Activated CD8-positive, alpha-beta memory T cell treated with anti-CD3 and anti-CD28 coated beads, Interleukin-2, amount 50 U/mL, for 1 hour (primary cell): ENCODE measurements around the gene CACNA1E.

ENCODE experiments used
- DNase-seq: peaks from one replicate; pipeline ENCODE4 v3.0.0-alpha.2; 2020; ENCODE audit errors: extremely low read depth

CACNA1E gene

DNA sequence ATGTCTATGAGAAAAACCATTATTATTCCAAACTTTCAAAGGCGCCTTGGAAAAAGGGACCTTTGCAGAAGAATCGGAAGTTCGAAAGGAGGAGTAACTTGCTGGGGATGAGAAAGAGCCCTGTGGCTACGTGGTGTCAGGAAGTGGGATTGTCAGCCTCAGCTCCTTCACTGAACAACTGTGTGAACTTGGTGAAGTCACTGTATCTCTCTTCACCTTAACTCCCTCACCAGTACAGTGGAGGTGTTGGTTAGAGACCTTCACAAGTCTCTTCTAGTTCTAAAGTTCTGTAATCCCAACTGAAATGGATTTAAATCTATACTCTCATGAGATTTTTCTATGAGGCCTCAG is 285.6 kb downstream of the CACNA1E start:
- DNase-seq = no peak

DNA sequence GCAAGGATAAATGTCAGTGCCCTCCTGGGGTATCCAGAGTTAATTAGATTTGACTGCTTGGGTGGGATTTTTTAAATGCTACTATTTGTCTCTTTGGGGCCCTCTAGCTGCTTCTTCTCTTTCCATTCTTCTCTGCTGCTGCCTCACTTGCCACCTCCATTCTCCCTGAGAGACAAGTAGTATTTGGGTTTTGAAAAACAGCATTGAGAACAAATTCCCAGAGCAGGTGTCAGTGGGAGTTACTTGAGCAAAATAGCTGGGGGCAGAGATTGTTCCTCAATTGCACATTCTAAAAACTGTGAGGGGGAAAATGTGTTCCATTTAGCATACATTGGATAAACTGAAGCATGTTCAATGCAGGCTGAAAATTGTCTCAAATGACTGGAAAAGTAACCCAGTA is 286.5 kb downstream of the CACNA1E start:
- no peak for DNase-seq

DNA sequence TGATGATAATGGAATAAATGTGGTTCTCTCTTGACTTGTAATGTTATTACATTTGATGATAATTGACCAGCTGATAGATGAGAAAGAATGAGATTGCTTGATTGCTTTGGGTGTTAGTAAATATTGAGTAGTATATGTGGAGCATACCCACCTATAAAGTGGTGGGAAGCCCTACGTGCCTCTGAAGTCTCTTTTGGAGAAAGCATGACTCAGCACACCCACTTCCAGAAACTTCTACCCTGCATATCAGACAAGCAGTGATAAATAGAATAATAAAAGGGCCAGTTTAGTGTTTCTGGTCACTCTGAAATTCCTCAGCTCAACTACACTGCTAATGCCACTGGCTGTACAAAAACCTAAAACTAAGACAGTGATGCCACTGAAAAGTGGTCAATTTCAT is 289.4 kb downstream of the CACNA1E start:
- DNase-seq = no peak

DNA sequence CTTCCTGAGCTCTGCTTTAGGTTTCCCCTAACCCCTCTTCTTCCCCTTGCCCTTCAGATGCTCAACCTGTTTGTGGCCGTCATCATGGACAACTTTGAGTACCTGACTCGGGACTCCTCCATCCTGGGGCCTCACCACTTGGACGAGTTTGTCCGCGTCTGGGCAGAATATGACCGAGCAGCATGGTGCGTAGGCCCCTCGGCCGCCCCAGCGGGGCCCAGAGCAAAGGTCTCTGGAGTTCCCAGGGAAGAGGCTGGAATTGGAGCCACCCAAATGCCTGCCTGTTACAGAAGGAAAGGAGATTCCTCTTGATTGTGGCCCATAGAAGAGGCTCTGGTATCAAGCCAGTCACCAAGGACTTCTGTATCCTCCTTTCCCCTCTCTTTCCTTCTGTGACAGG is 292.7 kb downstream of the CACNA1E start:
- no peak for DNase-seq

DNA sequence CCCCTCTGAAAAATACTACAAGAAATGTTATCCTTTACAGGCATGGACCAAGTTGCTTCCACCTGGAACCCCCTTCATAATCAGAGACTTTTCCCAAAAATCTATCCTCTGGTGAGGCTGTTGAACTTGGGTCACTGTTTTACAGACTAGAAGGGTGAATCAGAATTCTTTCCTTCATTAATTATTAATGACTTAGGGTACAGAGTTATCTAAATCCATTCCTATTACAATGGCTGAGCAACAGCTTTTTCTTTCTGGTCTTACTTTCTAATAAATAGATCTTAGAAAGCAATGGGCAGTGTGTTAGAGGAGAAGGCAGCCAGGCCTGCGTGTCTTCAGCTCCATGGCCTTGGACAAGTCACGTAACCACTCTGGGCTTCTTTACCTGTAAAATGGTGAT is 294.0 kb downstream of the CACNA1E start:
- DNase-seq = no peak

DNA sequence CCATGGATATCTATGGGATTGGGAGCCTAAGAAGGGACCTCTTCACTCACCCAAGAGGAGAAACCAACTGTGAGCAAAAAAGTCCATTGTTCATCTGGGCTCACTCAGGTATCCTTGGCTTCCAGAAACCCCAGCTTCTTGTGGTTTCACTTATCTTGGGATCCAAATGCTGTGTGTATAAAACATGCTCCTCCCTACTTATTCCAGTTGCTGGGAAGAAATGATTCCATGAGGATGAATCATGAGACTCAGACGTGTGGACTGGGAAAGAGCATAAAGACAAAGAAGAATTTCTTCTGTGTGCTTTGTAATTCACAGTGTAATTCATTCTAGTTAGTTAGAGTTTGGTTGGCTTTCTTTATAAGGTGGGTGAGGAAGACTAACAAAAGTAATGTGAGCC is 294.5 kb downstream of the CACNA1E start:
- no peak for DNase-seq

DNA sequence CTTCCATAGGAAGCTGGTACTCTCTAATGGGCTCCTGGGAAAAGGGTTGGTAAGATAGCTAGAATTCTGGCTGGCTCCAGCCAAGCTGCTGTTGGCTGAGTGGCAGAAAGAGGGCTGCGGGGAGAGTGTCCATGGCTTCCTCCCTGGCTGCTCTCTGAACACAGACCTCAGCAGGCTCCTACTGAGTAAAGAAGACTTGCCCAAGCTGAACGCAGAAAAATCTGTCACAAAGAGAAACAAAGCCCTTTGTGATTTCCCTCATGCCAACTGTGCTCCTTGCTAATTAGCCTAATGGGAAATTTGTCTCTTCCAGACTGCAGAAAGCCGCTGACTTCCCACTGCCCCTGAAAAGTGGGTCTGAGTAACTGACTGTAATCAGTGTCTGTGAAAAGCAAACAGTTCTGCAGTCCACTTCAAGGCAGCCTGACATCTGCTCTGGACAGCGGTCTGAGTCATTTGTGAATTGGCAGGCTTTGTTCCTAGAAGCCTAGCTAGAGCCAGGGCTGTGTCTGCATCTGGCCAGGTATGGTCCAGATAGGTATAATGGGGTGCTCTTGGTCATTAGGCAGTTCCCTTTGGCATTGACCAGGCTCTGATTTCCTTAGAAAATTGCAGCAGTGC is 295.4 kb downstream of the CACNA1E start:
- no peak for DNase-seq

DNA sequence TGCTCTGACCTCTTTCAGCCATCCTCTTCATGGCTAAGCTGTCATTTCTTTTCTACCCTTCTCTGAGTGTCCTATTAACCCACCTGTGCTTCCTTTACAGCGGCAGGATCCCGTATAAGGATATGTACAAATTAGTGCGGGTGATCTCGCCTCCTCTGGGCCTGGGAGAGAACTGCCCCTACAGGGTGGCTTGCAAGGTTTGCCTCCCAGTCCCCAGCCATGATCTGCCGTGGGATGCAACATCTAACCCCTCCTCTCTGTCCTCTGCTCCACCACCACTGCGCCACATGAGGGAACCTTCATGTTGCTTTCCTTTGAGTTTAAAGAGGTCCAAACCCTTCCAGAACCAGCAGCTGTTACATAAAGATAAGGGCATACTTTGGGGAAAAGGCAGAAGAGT is 296.0 kb downstream of the CACNA1E start:
- DNase-seq = no peak

DNA sequence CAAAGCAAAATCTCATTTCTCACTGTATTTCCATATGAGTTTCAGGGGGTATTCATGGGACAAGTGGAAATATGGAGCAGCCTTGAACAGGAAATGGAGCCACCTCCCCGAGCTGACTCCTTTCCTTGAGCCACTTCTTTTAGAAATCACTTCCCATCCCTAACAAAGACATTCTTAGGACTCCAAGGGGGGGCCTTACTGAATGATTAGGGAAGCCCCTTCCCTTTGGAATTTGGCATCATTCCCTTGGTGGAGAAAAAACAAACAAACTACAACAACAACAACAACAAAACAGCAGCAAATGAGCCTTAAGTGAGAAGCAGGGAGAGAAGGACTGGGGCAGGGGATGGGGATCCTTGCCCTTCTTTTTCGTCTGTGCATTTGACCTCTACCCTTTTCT is 299.9 kb downstream of the CACNA1E start:
- no peak for DNase-seq

DNA sequence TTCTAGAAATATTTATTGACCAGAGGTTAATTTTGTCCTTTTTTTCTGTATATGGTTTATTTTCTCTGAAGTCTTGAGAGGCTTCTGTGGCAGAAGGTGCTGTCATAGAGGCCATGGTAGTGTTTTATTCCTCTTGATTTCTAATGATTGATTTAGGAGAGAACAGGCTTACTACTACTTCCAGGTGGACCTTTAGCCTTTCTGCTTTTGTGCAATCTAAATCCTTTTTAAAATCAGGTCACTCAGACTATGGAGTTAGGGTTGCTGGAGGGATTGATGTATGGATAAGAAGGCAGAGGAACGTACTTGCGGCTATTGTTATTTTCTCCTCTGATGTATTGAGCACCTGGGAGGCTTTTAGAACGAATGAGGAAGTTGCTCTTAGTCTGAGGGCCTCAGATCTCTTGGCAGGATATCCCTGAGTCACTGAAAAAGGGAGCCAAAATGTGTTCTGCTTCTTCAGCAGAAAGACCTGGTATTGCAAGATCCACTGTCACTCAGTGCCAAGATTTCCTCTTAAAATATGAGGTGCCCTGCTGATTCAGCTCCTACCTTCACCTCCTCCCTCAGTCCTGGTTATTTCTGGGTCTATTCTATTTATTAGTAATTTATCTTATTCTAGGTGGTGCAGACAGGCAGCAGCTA is 300.8 kb downstream of the CACNA1E start:
- DNase-seq = no peak

DNA sequence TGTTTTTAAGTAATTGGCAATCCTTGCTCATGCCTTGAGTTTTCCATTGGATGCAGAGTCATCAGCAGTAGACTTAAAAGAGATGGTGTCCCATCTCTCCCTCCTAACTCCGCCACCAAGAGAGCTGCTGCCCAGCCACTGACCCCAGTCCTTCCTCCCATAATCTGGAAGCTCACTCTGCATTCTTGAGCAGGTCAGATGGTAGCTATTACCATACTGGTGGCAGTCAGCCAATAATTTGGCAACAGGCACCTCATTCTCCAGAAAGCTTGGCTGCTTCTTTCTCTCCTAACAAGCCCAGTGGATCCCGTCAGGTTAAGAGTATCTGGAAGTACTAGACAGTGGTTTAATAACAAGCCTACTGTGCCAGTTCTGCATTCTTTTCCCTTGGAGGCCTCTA is 306.1 kb downstream of the CACNA1E start:
- no peak for DNase-seq

DNA sequence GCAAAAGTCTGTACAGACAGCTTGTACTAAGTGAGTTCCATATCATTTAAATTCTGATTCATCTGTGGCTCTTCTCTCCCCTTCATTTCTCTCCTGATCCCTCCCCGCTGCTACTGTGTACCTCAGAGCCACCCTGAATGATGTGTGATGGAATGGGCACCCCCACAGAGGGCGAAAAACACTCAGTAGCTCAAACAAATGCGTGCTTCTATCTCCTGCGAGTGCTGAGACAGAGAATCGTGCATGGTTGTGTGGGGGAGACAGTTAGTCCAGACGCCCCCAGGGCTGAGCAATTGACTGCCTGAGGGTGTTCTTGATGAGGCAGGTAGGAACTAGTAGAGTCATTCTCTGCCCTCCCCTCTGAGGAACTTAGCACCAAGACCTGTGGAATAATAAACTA is 308.4 kb downstream of the CACNA1E start:
- DNase-seq = no peak

DNA sequence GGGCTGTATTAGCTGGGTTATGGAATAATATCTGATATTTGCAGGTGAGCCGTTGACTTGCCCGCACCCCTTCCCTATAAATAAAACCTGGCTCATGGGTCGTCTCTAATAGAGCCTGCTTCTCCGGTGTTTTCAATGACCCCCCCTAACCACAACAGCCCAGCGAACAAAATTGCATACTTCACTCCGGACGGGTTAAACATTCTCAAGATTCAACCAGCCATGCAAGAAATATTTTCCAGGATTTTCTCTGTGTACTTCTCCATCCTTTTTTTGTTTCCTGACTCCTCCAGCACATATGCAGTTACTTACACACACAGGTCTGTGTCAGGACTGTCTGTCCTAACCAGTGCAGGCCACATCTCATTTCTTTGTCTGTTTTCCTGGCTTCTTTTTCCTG is 310.5 kb downstream of the CACNA1E start:
- DNase-seq = no peak

DNA sequence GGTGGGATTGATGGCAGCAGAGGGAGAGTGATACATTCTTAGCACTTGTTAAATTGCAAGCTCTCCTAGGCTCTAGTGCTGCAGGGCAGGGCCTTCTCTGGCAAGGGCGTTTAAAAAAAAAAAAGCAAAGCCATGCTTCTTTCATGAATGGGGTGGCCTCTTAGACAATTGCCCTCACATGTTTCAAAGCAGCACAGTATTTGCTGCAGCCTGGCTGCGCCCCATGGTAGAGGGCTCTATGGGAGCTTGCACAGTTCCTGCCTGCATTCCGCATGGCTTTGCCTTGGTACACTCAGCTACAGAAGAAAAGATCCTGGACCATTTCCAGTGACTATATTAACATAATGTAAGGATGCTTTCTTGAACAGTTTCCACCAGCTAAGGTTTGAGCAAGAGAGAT is 311.0 kb downstream of the CACNA1E start:
- no peak for DNase-seq

DNA sequence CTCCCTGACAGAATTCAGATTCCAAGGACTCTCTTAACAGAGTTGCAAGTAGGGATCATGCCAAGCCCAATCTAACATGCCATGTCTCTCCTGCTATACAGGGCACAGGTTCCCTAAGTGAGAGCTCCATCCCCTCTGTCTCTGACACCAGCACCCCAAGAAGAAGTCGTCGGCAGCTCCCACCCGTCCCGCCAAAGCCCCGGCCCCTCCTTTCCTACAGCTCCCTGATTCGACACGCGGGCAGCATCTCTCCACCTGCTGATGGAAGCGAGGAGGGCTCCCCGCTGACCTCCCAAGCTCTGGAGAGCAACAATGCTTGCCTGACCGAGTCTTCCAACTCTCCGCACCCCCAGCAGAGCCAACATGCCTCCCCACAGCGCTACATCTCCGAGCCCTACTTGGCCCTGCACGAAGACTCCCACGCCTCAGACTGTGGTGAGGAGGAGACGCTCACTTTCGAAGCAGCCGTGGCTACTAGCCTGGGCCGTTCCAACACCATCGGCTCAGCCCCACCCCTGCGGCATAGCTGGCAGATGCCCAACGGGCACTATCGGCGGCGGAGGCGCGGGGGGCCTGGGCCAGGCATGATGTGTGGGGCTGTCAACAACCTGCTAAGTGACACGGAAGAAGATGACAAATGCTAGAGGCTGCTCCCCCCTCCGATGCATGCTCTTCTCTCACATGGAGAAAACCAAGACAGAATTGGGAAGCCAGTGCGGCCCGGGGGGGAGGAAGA is 315.0 kb downstream of the CACNA1E start:
- DNase-seq = no peak

DNA sequence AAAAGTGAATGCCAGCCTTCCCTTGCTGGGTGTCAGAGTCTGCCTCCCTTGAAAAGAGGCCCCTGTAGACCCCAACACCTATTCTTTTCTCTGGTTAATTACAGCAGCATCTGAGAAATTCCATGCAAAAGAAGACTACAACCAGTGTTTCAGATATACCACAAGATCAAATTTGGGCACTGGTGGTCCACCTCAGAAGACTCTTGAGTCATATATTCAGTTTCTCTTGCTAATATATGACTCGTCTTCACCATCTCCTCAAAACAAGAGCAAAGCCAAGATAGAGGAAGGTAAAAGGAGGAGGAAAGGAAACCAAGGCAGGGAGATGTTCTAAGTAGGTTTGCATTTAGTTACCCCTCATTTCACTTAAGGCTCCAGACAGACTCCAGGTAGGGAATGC is 318.3 kb downstream of the CACNA1E start:
- DNase-seq = no peak

DNA sequence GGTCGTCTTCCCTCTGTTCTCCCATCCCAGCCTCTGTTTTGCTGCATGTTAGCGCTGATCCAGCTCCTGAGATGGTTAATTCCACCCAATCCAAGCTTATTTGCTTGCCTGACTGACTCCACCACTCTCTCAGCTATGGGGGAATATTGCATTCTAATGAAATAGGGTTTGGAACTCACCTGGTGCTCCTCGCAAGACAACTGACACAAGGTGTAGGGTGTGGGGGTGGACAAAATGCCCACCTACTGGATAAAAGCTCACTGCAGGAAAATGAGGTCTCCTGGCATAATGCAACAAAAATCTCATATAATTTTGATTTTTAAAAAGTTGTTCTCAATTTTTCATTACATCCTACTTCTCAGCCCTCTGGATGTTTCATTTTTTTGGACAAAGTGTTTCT is 319.1 kb downstream of the CACNA1E start:
- no peak for DNase-seq

DNA sequence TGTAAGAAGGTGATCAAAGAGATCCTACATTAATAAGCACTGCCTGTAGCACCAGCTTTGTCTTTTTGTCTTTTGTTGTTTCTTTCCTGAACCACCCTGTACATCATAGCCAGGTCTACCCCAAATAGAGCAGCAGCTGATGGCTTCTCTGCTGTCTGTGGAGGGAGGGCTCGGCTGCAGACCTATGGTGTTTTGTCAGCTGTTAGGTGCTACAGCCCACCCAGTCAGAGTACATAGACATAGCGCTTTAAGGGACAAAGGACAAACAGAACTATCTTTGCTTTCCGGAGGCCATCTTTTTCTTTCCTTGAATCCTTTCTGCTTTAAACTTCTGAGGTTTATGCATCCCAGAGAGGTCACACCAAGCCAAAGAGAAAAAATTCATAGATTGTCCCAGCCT is 320.1 kb downstream of the CACNA1E start:
- no peak for DNase-seq

DNA sequence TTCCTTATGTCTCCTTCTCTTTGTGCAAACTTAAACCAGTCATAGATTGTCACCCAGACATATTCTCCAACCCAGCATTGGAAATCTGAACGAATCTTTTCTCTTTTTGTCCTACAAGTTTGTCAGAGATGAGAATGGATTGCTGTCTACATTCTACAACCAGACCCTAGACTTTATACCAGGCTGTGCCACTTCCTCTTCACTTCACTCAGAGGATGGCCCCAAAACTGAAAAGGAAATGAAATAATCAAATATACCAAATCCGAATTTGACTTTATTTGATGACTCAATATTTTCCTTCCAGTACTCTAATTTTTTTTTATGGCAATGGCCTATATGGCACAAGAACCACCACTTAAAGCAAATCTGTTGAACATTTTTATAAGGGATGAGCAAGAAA is 321.7 kb downstream of the CACNA1E start:
- no peak for DNase-seq

DNA sequence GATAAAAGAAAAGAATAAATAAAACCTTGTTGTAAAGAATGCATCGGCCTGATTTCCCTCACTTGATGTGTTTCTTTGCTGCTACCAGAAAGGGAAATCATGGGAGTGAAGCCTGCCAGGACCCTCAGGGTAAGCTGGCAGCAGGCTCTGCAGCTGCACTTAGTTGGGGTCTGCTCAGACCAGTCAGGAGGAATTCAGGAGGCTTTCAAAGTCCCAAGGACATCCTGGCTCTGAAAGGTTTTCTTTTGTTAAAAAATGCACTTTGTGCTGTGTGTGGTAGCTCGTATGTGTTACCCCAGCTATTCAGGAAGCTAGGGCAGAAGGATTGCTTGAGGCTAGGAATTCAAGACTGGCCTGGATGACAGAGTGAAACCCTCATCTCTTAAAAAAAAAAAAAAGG is 323.4 kb downstream of the CACNA1E start:
- no peak for DNase-seq

DNA sequence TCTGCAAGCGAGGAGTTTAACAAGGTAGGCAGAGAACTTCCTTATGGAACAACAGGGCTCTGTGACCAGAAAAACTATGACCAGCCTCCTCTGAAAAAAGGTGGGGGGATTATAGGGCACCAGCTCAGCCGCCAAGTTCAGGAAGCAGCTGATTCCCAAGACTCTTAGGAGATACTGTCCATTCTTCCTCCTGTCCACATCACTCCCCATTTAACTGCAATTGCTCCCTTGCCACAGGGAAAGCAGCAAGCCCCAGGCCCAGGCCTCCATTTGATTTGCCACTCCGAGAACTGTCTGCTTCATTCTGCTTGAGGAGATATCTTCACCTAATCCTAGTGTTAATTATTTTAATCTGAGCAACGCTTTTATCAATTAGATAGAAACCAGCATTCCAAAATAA is 323.9 kb downstream of the CACNA1E start:
- DNase-seq = no peak

DNA sequence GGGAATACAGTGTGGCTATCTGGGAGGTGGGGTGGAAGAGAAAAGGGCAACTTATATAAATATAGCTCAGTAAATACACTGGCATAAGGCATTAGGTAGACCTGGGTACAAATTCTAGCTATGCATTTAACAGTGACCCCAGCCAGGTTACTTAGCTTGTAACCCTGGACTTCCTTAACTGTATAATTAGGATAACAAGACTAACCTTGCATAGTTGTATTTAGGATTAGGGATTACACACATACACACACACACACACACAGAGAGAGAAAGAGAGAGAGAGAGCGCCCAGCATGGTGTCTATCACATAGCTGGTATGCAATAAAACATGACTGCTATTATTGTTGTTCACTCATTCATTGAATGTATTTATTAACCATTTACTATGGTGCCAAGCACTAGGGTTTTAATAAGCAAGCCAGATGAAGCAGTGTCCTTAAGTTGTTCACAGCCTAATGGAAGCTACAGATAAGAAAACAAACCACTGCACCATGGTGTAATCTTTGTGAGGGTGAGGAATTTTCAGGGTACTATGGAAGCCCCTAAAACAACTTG is 326.8 kb downstream of the CACNA1E start:
- no peak for DNase-seq

DNA sequence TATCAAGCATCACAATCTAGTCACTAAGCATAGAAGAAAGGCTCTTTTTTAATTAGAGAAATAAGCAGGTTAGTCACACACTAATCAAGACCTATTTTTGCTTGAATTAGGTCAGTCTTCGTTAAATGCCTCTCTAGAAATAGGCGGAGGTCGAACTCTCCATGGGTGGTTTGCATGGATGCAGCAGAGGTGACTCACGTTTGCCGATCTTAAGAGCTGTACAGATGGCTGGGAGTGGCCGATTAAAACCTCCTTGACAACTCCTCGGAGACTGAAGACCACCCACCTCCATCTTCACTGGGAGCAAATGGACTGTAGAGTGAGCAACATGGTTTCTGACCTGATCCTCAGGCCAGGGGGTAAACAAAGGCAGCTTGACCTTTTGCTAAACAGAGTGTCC is 328.9 kb downstream of the CACNA1E start:
- DNase-seq = no peak
